NB4 (cell line): Measurements from ENCODE around the gene TWIST2.

Source experiments
- DNase-seq: peaks from one replicate; pipeline ENCODE4 v3.0.0; 2010; ENCODE audit warnings: low read depth
- H3K4me3 ChIP-seq: one replicate; pipeline ENCODE4 v1.5.1; 2011; ENCODE audit warnings: mild to moderate bottlenecking, low read depth, low read length, moderate library complexity
- CTCF ChIP-seq: IDR thresholded peaks from one replicate; pipeline ENCODE4 v1.5.1; 2012; ENCODE audit warnings: low read depth, low read length
- MAX ChIP-seq: IDR thresholded peaks from 2 replicates; pipeline ENCODE4 v1.6.1; 2011; ENCODE audit warnings: low read depth, low read length
- MYC ChIP-seq: IDR thresholded peaks from 2 replicates; pipeline ENCODE4 v1.6.1; 2011; ENCODE audit warnings: low read depth, low read length
- POLR2A ChIP-seq: IDR thresholded peaks from 2 replicates; pipeline ENCODE4 v1.6.1; 2011; ENCODE audit warnings: mild to moderate bottlenecking; ENCODE audit not compliant: insufficient read length; ENCODE audit errors: extremely low read depth

Gene TWIST2

DNA sequence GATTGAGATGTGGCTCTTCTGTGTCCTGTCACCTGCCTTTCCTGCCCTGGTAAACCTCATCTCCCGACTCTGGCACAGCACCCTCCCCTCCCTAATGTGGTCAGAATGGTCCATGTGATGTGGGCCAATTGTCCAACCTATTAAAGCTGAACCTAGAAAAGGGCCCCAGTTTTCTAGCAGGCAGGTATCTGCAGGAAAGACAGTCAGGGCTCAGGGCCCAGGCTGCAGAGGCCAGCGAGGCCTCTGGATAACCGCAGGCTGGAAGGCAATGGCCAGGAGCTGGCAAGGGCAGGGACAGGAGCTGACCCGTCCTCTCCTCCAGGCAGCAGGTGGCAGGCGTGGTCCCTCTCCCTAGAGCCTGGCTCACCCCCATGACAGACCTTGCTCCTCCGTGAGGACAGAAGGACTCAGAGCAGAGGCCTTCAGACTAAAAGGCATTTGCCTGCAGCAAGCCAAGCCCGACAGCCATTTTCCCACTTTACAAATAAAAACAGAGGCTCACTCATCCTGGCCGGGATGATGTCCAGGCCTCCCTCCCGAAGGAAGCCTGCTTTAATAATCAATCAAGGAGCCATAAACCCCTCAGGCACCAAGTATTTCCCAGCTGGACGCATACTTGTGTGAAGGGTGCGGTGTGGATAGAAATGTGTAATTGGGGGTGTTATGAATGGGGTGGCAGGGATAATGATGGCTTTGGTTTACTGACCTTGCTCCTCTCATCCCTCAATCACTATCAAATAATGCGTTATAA, 107.1 kb downstream of the TWIST2 start:
- DNase-seq = no peak
- no peak overlapping the region for H3K4me3 ChIP-seq
- TF ChIP-seq CTCF = no peak
- no peak for TF ChIP-seq MYC

- TF ChIP-seq POLR2A = no peak
- TF ChIP-seq CTCF = no peak
- TF ChIP-seq MYC = no peak
- TF ChIP-seq MAX = no peak
- H3K4me3 ChIP-seq = no peak overlapping the region
- DNase-seq = no peak
Measured at GRCh38 chr2:238955648-238956531, 108.0 kb downstream of the TWIST2 start.

GRCh38 chr2:238956676-238957075, 108.8 kb downstream of the TWIST2 start:
- TF ChIP-seq MAX = no peak
- no peak for TF ChIP-seq CTCF
- no peak for TF ChIP-seq POLR2A
- no peak for TF ChIP-seq MYC
- DNase-seq = no peak
- no peak overlapping the region for H3K4me3 ChIP-seq
